IMR-90 (cell line): Measurements from ENCODE around the gene CTAGE1. TPM values are rescaled to one million over a fixed set of nuclear protein-coding genes. Genes with fewer than 3 reads are reported as not detected.

Source experiments
- ATAC-seq: fragments of 200-7000 bp; cut with Tn5 transposase; 2 replicates; pipeline ENCODE4 v1.9.1; 2020; ENCODE audit warnings: low read depth, mild to moderate bottlenecking, moderate library complexity
- BruUV-seq: library from RNA; stranded (reverse); fragments of 400-500 nt; replicated peaks from 2 replicates; lab custom pipeline; 2021; lab: Mats Ljungman, UMichigan
- CTCF ChIA-PET: fragments of 300-600 bp; formaldehyde crosslinking; extraction: SDS; loops from one replicate; lab custom pipeline; 2021; ENCODE audit warnings: antibody characterized with exemption; lab: Yijun Ruan, JAX
- POLR2A ChIA-PET: fragments of 300-600 bp; sonication (Branson Sonifier 250); formaldehyde crosslinking; loops from one replicate; lab custom pipeline; 2022; ENCODE audit warnings: antibody characterized with exemption; ENCODE audit not compliant: unreplicated experiment; lab: Charles Lee
- DNase-seq: peaks from one replicate; pipeline ENCODE4 v3.0.0; 2013
- H2AFZ ChIP-seq: replicated peaks from 2 replicates; pipeline ENCODE3; 2013; ENCODE audit warnings: low read length, mild to moderate bottlenecking; ENCODE audit not compliant: poor library complexity
- H2AK5ac ChIP-seq: 2 replicates; pipeline ENCODE4 v1.6.1; 2013; ENCODE audit warnings: low read depth, low read length, inconsistent platforms
- H2AK9ac ChIP-seq: replicated peaks from 2 replicates; pipeline ENCODE3; 2013; ENCODE audit warnings: mild to moderate bottlenecking, low read depth, low read length, moderate library complexity; ENCODE audit not compliant: poor library complexity
- H2BK120ac ChIP-seq: 2 replicates; pipeline ENCODE4 v1.6.1; 2013; ENCODE audit warnings: low read depth, low read length, inconsistent platforms
- H2BK15ac ChIP-seq: 3 replicates; pipeline ENCODE4 v1.6.1; 2013; ENCODE audit warnings: low read depth, low read length, inconsistent platforms
- H2BK20ac ChIP-seq: 2 replicates; pipeline ENCODE4 v1.6.1; 2013; ENCODE audit warnings: low read depth, mild to moderate bottlenecking, inconsistent platforms, low read length, moderate library complexity
- H2BK5ac ChIP-seq: 2 replicates; pipeline ENCODE4 v1.6.1; 2013; ENCODE audit warnings: mild to moderate bottlenecking, low read depth, low read length, inconsistent platforms; ENCODE audit not compliant: poor library complexity, severe bottlenecking
- H3K14ac ChIP-seq: replicated peaks from 2 replicates; pipeline ENCODE4 v1.6.1; 2013; ENCODE audit warnings: low read depth, low read length, inconsistent platforms
- H3K18ac ChIP-seq: 2 replicates; pipeline ENCODE4 v1.6.1; 2013; ENCODE audit warnings: low read depth, low read length, control low read depth
- H3K23ac ChIP-seq: 2 replicates; pipeline ENCODE4 v1.6.1; 2013; ENCODE audit warnings: low read depth, low read length, inconsistent platforms
- H3K27ac ChIP-seq: 2 replicates; pipeline ENCODE4 v1.5.1; 2013; ENCODE audit warnings: mild to moderate bottlenecking, control low read depth, low read length; ENCODE audit not compliant: insufficient read depth
- H3K27me3 ChIP-seq: 2 replicates; pipeline ENCODE4 v1.6.1; 2013; ENCODE audit warnings: low read length; ENCODE audit not compliant: control insufficient read depth, insufficient read depth
- H3K36me3 ChIP-seq: 2 replicates; pipeline ENCODE4 v1.6.1; 2013; ENCODE audit warnings: low read length, mixed read lengths; ENCODE audit not compliant: control insufficient read depth, insufficient read depth
- H3K4ac ChIP-seq: 2 replicates; pipeline ENCODE4 v1.6.1; 2013; ENCODE audit warnings: low read depth, low read length, inconsistent platforms
- H3K4me1 ChIP-seq: 2 replicates; pipeline ENCODE4 v1.6.1; 2013; ENCODE audit warnings: low read length, mixed read lengths; ENCODE audit not compliant: control insufficient read depth, insufficient read depth
- H3K4me2 ChIP-seq: 2 replicates; pipeline ENCODE4 v1.6.1; 2013; ENCODE audit warnings: low read depth, mild to moderate bottlenecking, control low read depth, low read length, moderate library complexity
- H3K4me3 ChIP-seq: 2 replicates; pipeline ENCODE4 v1.5.1; 2013; ENCODE audit warnings: low read depth, mild to moderate bottlenecking, control low read depth, low read length, moderate library complexity; ENCODE audit not compliant: insufficient read depth
- H3K56ac ChIP-seq: 2 replicates; pipeline ENCODE4 v1.6.1; 2013; ENCODE audit warnings: low read length, inconsistent platforms; ENCODE audit not compliant: insufficient read depth; ENCODE audit errors: extremely low read depth
- H3K79me1 ChIP-seq, 2 experiments: 2 replicates each; pipeline ENCODE4 v1.6.1; 2013; ENCODE audit warnings: low read length in 2 of 2, inconsistent platforms in 1 of 2, low read depth in 1 of 2
- H3K9ac ChIP-seq: 2 replicates; pipeline ENCODE4 v1.6.1; 2013; ENCODE audit warnings: low read depth, low read length, control low read depth
- H3K9me1 ChIP-seq: 2 replicates; pipeline ENCODE4 v1.6.1; 2013; ENCODE audit warnings: low read length, inconsistent platforms; ENCODE audit not compliant: insufficient read depth
- H3K9me3 ChIP-seq: 2 replicates; pipeline ENCODE4 v1.6.1; 2013; ENCODE audit warnings: low read length; ENCODE audit not compliant: control insufficient read depth, insufficient read depth
- H4K20me1 ChIP-seq: 2 replicates; pipeline ENCODE4 v1.6.1; 2013; ENCODE audit warnings: low read length, inconsistent platforms; ENCODE audit not compliant: insufficient read depth
- H4K5ac ChIP-seq: 2 replicates; pipeline ENCODE4 v1.6.1; 2013; ENCODE audit warnings: mild to moderate bottlenecking, low read depth, low read length, control low read depth
- H4K8ac ChIP-seq, 2 experiments: 2 replicates each; pipeline ENCODE4 v1.6.1; 2013; ENCODE audit warnings: low read depth in 2 of 2, low read length in 2 of 2, control low read depth in 1 of 2, inconsistent platforms in 1 of 2
- H4K91ac ChIP-seq: 2 replicates; pipeline ENCODE4 v1.6.1; 2013; ENCODE audit warnings: low read depth, low read length, inconsistent platforms; ENCODE audit not compliant: insufficient read depth
- CEBPB ChIP-seq: IDR thresholded peaks from 2 replicates; pipeline ENCODE4 v1.6.1; 2012; ENCODE audit warnings: low read depth, low read length, improper control_type of control experiment
- MAFK ChIP-seq: IDR thresholded peaks from 2 replicates; pipeline ENCODE4 v1.6.1; 2012; ENCODE audit warnings: low read depth, low read length, improper control_type of control experiment
- WGBS, 2 experiments: methylation state at CpG; one replicate each; pipeline versions ENCODE4 v1.1.5 to v1.1.7; 2013; ENCODE audit warnings: missing lambda C conversion rate in 2 of 2; ENCODE audit not compliant: insufficient read length in 1 of 2; ENCODE audit errors: extremely low coverage in 2 of 2; 5-methylcytosine and 5-hydroxymethylcytosine counted together
- dilution Hi-C: fragments of 300-500 bp; cut with HindIII; formaldehyde crosslinking; loops from one replicate; pipeline ENCODE4 v1.14.3; 2018; ENCODE audit warnings: low sequenced_read_pairs; ENCODE audit not compliant: unreplicated experiment
- in situ Hi-C: fragments of 300-500 bp; cut with MboI; formaldehyde crosslinking; loops from 3 replicates; pipeline ENCODE4 v1.14.3; 2019; ENCODE audit warnings: low sequenced_read_pairs, inconsistent platforms, mixed read lengths
- intact Hi-C: fragments of 100-400 bp; cut with micrococcal nuclease; formaldehyde crosslinking; loops from 2 replicates; pipeline ENCODE4 v1.10.0; 2022
- polyA plus RNA-seq, 3 experiments: library from polyadenylated mRNA; depleted of rRNA; stranded (reverse); fragments of >200 nt; gene quantifications; 2 replicates each; pipeline ENCODE4 v1.2.3, GENCODE V29; 2012; ENCODE audit warnings: low replicate concordance in 1 of 3
- total RNA-seq: library from RNA; depleted of rRNA; stranded (reverse); fragments of >200 nt; gene quantifications from 2 replicates; pipeline ENCODE4 v1.2.3, GENCODE V29; 2012

The CTAGE1 gene
- total and polyA plus RNA-seq, 2 of the 4 experiments (the other 2 are of a cell fraction), result 0.09 TPM; not detected in 1

GRCh38 chr18:22453315-22453714, 35.6 kb upstream of the CTAGE1 start:
- no TSS peak for BruUV-seq

More at GRCh38 chr18:22453315-22453714, 35.6 kb upstream of the CTAGE1 start:
- no peak overlapping the region for H4K8ac ChIP-seq
- H3K14ac ChIP-seq, result no peak overlapping the region
- H3K56ac ChIP-seq, result no peak overlapping the region
- no peak overlapping the region for H4K5ac ChIP-seq
- no peaks in the 10 kb centered on the region for H3K4me1 ChIP-seq
- TF ChIP-seq CEBPB (peak; percentile 81), MAFK (no peak)
- no peak overlapping the region for H2AK9ac ChIP-seq
- DNase-seq (no peak), ATAC-seq (no peak)
- no peak overlapping the region for H2BK20ac ChIP-seq
- H2AK5ac ChIP-seq, result no peak overlapping the region
- H3K27me3 ChIP-seq, result peaks cover 5% of the 10 kb centered on the region
- in situ Hi-C loops (no loop called here), dilution Hi-C loops (no loop called here), intact Hi-C loops (no loop called here)
- H4K20me1 ChIP-seq, result no peaks in the 10 kb centered on the region
- H3K9me3 ChIP-seq, result no peaks in the 10 kb centered on the region; the same call in 1 of the 2 replicates
- H3K36me3 ChIP-seq, result no peaks in the 10 kb centered on the region
- POLR2A ChIA-PET, result no interaction called here
- no peak overlapping the region for H3K4ac ChIP-seq
- H3K27ac ChIP-seq, result no peak overlapping the region
- H3K23ac ChIP-seq, result no peak overlapping the region
- CTCF ChIA-PET, result no interaction called here
- H2AFZ ChIP-seq, result no peak overlapping the region
- no peak overlapping the region for H2BK5ac ChIP-seq
- no CpG with 5 or more reads among the region's 5 CpGs for WGBS, 2 experiments
- no peak overlapping the region for H2BK120ac ChIP-seq
- H3K18ac ChIP-seq, result no peak overlapping the region
- H3K4me3 ChIP-seq, result no peak overlapping the region
- no peak overlapping the region for H3K4me2 ChIP-seq
- no peak overlapping the region for H3K9ac ChIP-seq
- H3K79me1 ChIP-seq, result no peaks in the 10 kb centered on the region
- no peak overlapping the region for H2BK15ac ChIP-seq
- no peak overlapping the region for H4K91ac ChIP-seq
- H3K9me1 ChIP-seq, result peaks cover 8% of the 10 kb centered on the region
